Measurements from ENCODE around the gene NCF4. TPM values are rescaled to one million over a fixed set of nuclear protein-coding genes. Genes with fewer than 3 reads are reported as not detected.

The NCF4 gene
- total RNA-seq, 1 experiment from 2014 or later, result not detected

GRCh38 chr22:36921309-36922104 lies 60.7 kb downstream of the NCF4 start:
- Mint-ChIP-seq H3K4me1 (peaks cover 0 to 7% of the 10 kb centered on the region in 2 experiments; a peak in 3 of 4 replicates), H3K9me3 (no peaks in the 10 kb centered on the region; a peak in 2 of 5 replicates), H3K4me3 (no peak overlapping the region), H3K27ac (peak overlapping the region in 1 of 3 experiments; percentile 10; a peak in 1 of 7 replicates), H3K27me3 (ENCODE audit: low read depth) (peaks cover 55% of the 10 kb centered on the region), H3K36me3 (ENCODE audit: insufficient read depth in 1 of 3, low read depth in 3 of 3) (no peaks in the 10 kb centered on the region)
- no peak for DNase-seq
- H3K79me2 ChIP-seq (ENCODE audit: insufficient read depth, low read length), result no peaks in the 10 kb centered on the region
- no peaks in the 10 kb centered on the region for H3K23me2 ChIP-seq (ENCODE audit: insufficient read length, low read depth, low read length, poor library complexity, severe bottlenecking)
- no peak overlapping the region for H4K91ac ChIP-seq (ENCODE audit: insufficient read length, low read depth, low read length)
- no peaks in the 10 kb centered on the region for H4K20me1 ChIP-seq (ENCODE audit: control insufficient read depth, insufficient read depth, insufficient read length)
- no peak overlapping the region for H3T11ph ChIP-seq (ENCODE audit: low read length)
- no peak overlapping the region; the same call in 1 of the 2 replicates for H3K14ac ChIP-seq (ENCODE audit: insufficient read depth, low read length)
- no peak overlapping the region for H4K8ac ChIP-seq (replicated peaks; ENCODE audit: insufficient read length, low read depth, low read length)
- H3K4me1 ChIP-seq (ENCODE audit: insufficient read depth, low read length), result no peaks in the 10 kb centered on the region
- no peak overlapping the region for H2BK15ac ChIP-seq (ENCODE audit: low read depth, low read length)
- H2AK5ac ChIP-seq (ENCODE audit: insufficient read length, low read length), result no peak overlapping the region
- no peak overlapping the region for H2BK5ac ChIP-seq (ENCODE audit: insufficient read length, low read length)
- no peak overlapping the region for H4K5ac ChIP-seq (ENCODE audit: insufficient read length, low read depth, low read length)
- H3K23ac ChIP-seq (ENCODE audit: insufficient read length, low read depth, low read length), result no peak overlapping the region
- no peak overlapping the region for H2BK12ac ChIP-seq (ENCODE audit: insufficient read length, low read depth, low read length)
- no peak overlapping the region for H3K9ac ChIP-seq (ENCODE audit: extremely low read depth, insufficient read length, low read length)
- no peak overlapping the region for H2AFZ ChIP-seq (ENCODE audit: low read length)
- no peaks in the 10 kb centered on the region for H3K27me3 ChIP-seq (ENCODE audit: insufficient read depth, low read length)
- H2BK20ac ChIP-seq (ENCODE audit: low read depth, low read length, poor library complexity, severe bottlenecking), result no peak overlapping the region
- no peak overlapping the region for H3K56ac ChIP-seq (ENCODE audit: insufficient read length, low read depth, low read length)
- no CpG with 5 or more reads among the region's 15 CpGs for WGBS (ENCODE audit: extremely low coverage, insufficient read length, low lambda C conversion rate)
- no peaks in the 10 kb centered on the region for H3K9me3 ChIP-seq (ENCODE audit: control insufficient read depth, low read depth, low read length)
- TF ChIP-seq CTCF (conservative IDR thresholded peaks at IDR 0.05), result no peak
- H3K18ac ChIP-seq (ENCODE audit: insufficient read length, low read depth, low read length), result no peak overlapping the region
- no peak overlapping the region for H3K4me2 ChIP-seq (ENCODE audit: insufficient read depth, insufficient read length, low read length)
- H2BK120ac ChIP-seq (ENCODE audit: low read depth, low read length, poor library complexity, severe bottlenecking), result no peak overlapping the region
- H3K27ac ChIP-seq (ENCODE audit: insufficient read length, low read depth, low read length), result no peak overlapping the region
- H3K4ac ChIP-seq (ENCODE audit: low read depth, low read length), result no peak overlapping the region
- H3K79me1 ChIP-seq (ENCODE audit: insufficient read depth, low read depth, low read length, poor library complexity, severe bottlenecking), result no peaks in the 10 kb centered on the region
